ENCODE results near the gene WWOX.

GRCh38 chr16:79188739-79189122, 1089.3 kb downstream of the WWOX start:
- TF ChIP-seq, protein P1, sequence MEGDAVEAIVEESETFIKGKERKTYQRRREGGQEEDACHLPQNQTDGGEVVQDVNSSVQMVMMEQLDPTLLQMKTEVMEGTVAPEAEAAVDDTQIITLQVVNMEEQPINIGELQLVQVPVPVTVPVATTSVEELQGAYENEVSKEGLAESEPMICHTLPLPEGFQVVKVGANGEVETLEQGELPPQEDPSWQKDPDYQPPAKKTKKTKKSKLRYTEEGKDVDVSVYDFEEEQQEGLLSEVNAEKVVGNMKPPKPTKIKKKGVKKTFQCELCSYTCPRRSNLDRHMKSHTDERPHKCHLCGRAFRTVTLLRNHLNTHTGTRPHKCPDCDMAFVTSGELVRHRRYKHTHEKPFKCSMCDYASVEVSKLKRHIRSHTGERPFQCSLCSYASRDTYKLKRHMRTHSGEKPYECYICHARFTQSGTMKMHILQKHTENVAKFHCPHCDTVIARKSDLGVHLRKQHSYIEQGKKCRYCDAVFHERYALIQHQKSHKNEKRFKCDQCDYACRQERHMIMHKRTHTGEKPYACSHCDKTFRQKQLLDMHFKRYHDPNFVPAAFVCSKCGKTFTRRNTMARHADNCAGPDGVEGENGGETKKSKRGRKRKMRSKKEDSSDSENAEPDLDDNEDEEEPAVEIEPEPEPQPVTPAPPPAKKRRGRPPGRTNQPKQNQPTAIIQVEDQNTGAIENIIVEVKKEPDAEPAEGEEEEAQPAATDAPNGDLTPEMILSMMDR (conservative IDR thresholded peaks at IDR 0.05; ENCODE audit: low read depth, low read length), result no peak
- no peak for TF ChIP-seq EZH2 (IDR thresholded peaks at IDR 0.05; ENCODE audit: borderline replicate concordance, low read depth, low read length, poor library complexity, severe bottlenecking)

Data from A673 (cell line).